HCT116 (cell line): ENCODE results near the gene SNX10. TPM values are rescaled to one million over a fixed set of nuclear protein-coding genes. Genes with fewer than 3 reads are reported as not detected.

Source experiments
- ATAC-seq: fragments of 200-7000 bp; cut with Tn5 transposase; 2 replicates; pipeline ENCODE4 v1.9.1; 2020; ENCODE audit warnings: mild to moderate bottlenecking, moderate library complexity
- BruUV-seq: library from RNA; stranded (reverse); fragments of 400-500 nt; replicated peaks from 2 replicates; lab custom pipeline; 2021; lab: Mats Ljungman, UMichigan
- CTCF ChIA-PET: fragments of 300-600 bp; sonication (Branson Sonifier 250); formaldehyde crosslinking; loops from one replicate; lab custom pipeline; 2021; ENCODE audit warnings: antibody characterized with exemption; lab: Charles Lee
- POLR2A ChIA-PET: fragments of 300-600, 350-600 bp; sonication (Branson Sonifier 250); formaldehyde crosslinking; loops from one replicate; lab custom pipeline; 2021; ENCODE audit warnings: antibody characterized with exemption; lab: Charles Lee
- RAD21 ChIA-PET, 2 experiments: fragments of 300-600 bp; sonication (Branson Sonifier 250); formaldehyde crosslinking; loops; one replicate each; lab custom pipeline; 2023; ENCODE audit warnings: low total read pairs in 2 of 2; ENCODE audit not compliant: uncharacterized antibody in 2 of 2, unreplicated experiment in 2 of 2, low non-redundant PET in 1 of 2; lab: Charles Lee
- DNase-seq: peaks from one replicate; pipeline ENCODE4 v3.0.0-alpha.2; 2010; ENCODE audit warnings: low read depth, low spot score
- H2AFZ ChIP-seq: fragments of 200-600 bp; shearing (Covaris generic), sonication (generic); 2 replicates; pipeline ENCODE4 v1.6.1; 2017; ENCODE audit warnings: low read depth, mixed run types, mixed read lengths, antibody characterized with exemption, low read length; ENCODE audit not compliant: poor library complexity, severe bottlenecking
- H3K27ac ChIP-seq: 2 replicates; pipeline ENCODE4 v1.5.1; 2012; ENCODE audit warnings: low read depth, low read length
- H3K27me3 ChIP-seq: fragments of 200-600 bp; sonication (generic); 2 replicates; pipeline ENCODE4 v1.6.1; 2016; ENCODE audit warnings: mixed run types, low read length, mixed read lengths; ENCODE audit not compliant: insufficient read depth
- H3K36me3 ChIP-seq, 2 experiments: fragments of 200-500 bp in 1 of 2; fragments of 200-600 bp in 1 of 2; sonication (Bioruptor generic) in 1 of 2; sonication (generic) in 1 of 2; 2 replicates each; pipeline versions ENCODE4 v1.5.1 to v1.6.1; 2014 to 2016; ENCODE audit warnings: low read length in 2 of 2, inconsistent platforms in 1 of 2, mixed read lengths in 1 of 2, mixed run types in 1 of 2; ENCODE audit not compliant: insufficient read depth in 2 of 2, control insufficient read depth in 1 of 2
- H3K4me1 ChIP-seq, 2 experiments: fragments of 200-600 bp in 1 of 2; sonication (generic) in 1 of 2; 2 replicates each; pipeline versions ENCODE4 v1.5.1 to v1.6.1; 2012 to 2017; ENCODE audit warnings: low read length in 2 of 2, inconsistent platforms in 1 of 2, mild to moderate bottlenecking in 1 of 2, mixed read lengths in 1 of 2, mixed run types in 1 of 2, moderate library complexity in 1 of 2; ENCODE audit not compliant: insufficient read depth in 2 of 2, control insufficient read depth in 1 of 2
- H3K4me2 ChIP-seq: fragments of 200-600 bp; sonication (generic); 2 replicates; pipeline ENCODE4 v1.6.1; 2017; ENCODE audit warnings: mixed run types, low read length, mixed read lengths
- H3K4me3 ChIP-seq, 2 experiments: fragments of 200-600 bp in 1 of 2; sonication (generic) in 1 of 2; replicated peaks in 1 of 2; 2 replicates each; pipeline ENCODE4 v1.5.1; 2011 to 2016; ENCODE audit warnings: low read length in 2 of 2, control low read depth in 1 of 2, low read depth in 1 of 2, mild to moderate bottlenecking in 1 of 2, mixed read lengths in 1 of 2, mixed run types in 1 of 2
- H3K79me2 ChIP-seq: fragments of 200-600 bp; sonication (generic); 2 replicates; pipeline ENCODE4 v1.6.1; 2017; ENCODE audit warnings: mild to moderate bottlenecking, mixed run types, low read length, moderate library complexity, mixed read lengths; ENCODE audit not compliant: insufficient read depth
- H3K9ac ChIP-seq: fragments of 200-600 bp; sonication (generic); 2 replicates; pipeline ENCODE4 v1.6.1; 2016; ENCODE audit warnings: low read length, mixed read lengths
- H3K9me2 ChIP-seq: fragments of 200-600 bp; sonication (generic), shearing (Covaris generic); 2 replicates; pipeline ENCODE4 v1.6.1; 2017; ENCODE audit warnings: mixed run types, mild to moderate bottlenecking, moderate library complexity; ENCODE audit not compliant: insufficient read depth
- H3K9me3 ChIP-seq, 2 experiments: fragments of 200-500 bp in 1 of 2; fragments of 200-600 bp in 1 of 2; sonication (Bioruptor generic) in 1 of 2; sonication (generic) in 1 of 2; 2 replicates each; pipeline ENCODE4 v1.6.1; 2014 to 2017; ENCODE audit warnings: low read length in 2 of 2, mixed read lengths in 2 of 2, inconsistent platforms in 1 of 2, low read depth in 1 of 2, mild to moderate bottlenecking in 1 of 2, mixed run types in 1 of 2, moderate library complexity in 1 of 2; ENCODE audit not compliant: control insufficient read depth in 1 of 2, insufficient read depth in 1 of 2
- H4K20me1 ChIP-seq: fragments of 200-600 bp; sonication (generic), shearing (Covaris generic); 2 replicates; pipeline ENCODE4 v1.6.1; 2017; ENCODE audit warnings: mixed run types, mild to moderate bottlenecking, moderate library complexity; ENCODE audit not compliant: insufficient read depth
- CBX3 ChIP-seq: IDR thresholded peaks from 2 replicates; pipeline ENCODE4 v1.6.1; 2012; ENCODE audit warnings: low read depth
- CEBPB ChIP-seq: IDR thresholded peaks from 2 replicates; pipeline ENCODE4 v1.6.1; 2012; ENCODE audit warnings: low read depth
- CTCF ChIP-seq, 3 experiments: fragments of 200-600 bp in 1 of 3; sonication (generic) in 1 of 3; IDR thresholded peaks in 2 of 3; conservative IDR thresholded peaks in 1 of 3; 2 replicates each; pipeline ENCODE4 v1.5.1; 2012 to 2017; ENCODE audit warnings: low read depth in 2 of 3, low read length in 2 of 3, antibody characterized with exemption in 1 of 3, borderline replicate concordance in 1 of 3, control low read depth in 1 of 3, mild to moderate bottlenecking in 1 of 3, mixed read lengths in 1 of 3, mixed run types in 1 of 3, moderate library complexity in 1 of 3; ENCODE audit not compliant: insufficient read depth in 1 of 3
- EGR1 ChIP-seq: IDR thresholded peaks from 2 replicates; pipeline ENCODE4 v1.6.1; 2012; ENCODE audit warnings: low read depth
- ELF1 ChIP-seq: IDR thresholded peaks from 2 replicates; pipeline ENCODE4 v1.6.1; 2012; ENCODE audit warnings: low read depth, borderline replicate concordance
- EZH2 ChIP-seq: fragments of 200-600 bp; sonication (generic); IDR thresholded peaks from 2 replicates; pipeline ENCODE4 v1.6.1; 2017; ENCODE audit warnings: antibody characterized with exemption, mixed run types
- EZH2phosphoT487 ChIP-seq: fragments of 200-600 bp; IDR thresholded peaks from 2 replicates; pipeline ENCODE4 v1.6.1; 2018; ENCODE audit warnings: antibody characterized with exemption, borderline replicate concordance
- FOSL1 ChIP-seq: IDR thresholded peaks from 2 replicates; pipeline ENCODE4 v1.6.1; 2012; ENCODE audit warnings: low read depth
- JUND ChIP-seq: IDR thresholded peaks from 2 replicates; pipeline ENCODE4 v1.6.1; 2012
- MAX ChIP-seq: IDR thresholded peaks from 2 replicates; pipeline ENCODE4 v1.6.1; 2012
- POLR2AphosphoS5 ChIP-seq: IDR thresholded peaks from 2 replicates; pipeline ENCODE4 v1.6.1; 2011; ENCODE audit warnings: mild to moderate bottlenecking, low read depth, low read length, moderate library complexity
- RAD21 ChIP-seq: IDR thresholded peaks from 2 replicates; pipeline ENCODE4 v1.6.1; 2012; ENCODE audit warnings: low read depth, mild to moderate bottlenecking
- REST ChIP-seq: IDR thresholded peaks from 2 replicates; pipeline ENCODE4 v1.6.1; 2012; ENCODE audit warnings: low read depth
- SP1 ChIP-seq: IDR thresholded peaks from 2 replicates; pipeline ENCODE4 v1.6.1; 2012; ENCODE audit warnings: low read depth
- TCF7L2 ChIP-seq: IDR thresholded peaks from 2 replicates; pipeline ENCODE4 v1.7.0; 2011; ENCODE audit warnings: borderline replicate concordance, inconsistent platforms; ENCODE audit not compliant: insufficient read depth, insufficient read length; ENCODE audit errors: extremely low read depth
- YY1 ChIP-seq: IDR thresholded peaks from 2 replicates; pipeline ENCODE4 v1.6.1; 2011; ENCODE audit warnings: low read length, low read depth, moderate library complexity, mild to moderate bottlenecking; ENCODE audit not compliant: insufficient replicate concordance; ENCODE audit errors: extremely low read depth
- ZBTB33 ChIP-seq: IDR thresholded peaks from 2 replicates; pipeline ENCODE4 v1.6.1; 2011; ENCODE audit warnings: mild to moderate bottlenecking, low read length, moderate library complexity; ENCODE audit not compliant: insufficient replicate concordance; ENCODE audit errors: extremely low read depth
- ZFX ChIP-seq: fragments of 450-650 bp; IDR thresholded peaks from 2 replicates; pipeline ENCODE4 v1.6.1; 2017
- intact Hi-C: fragments of 100-400 bp; cut with micrococcal nuclease; formaldehyde crosslinking; loops from 2 replicates; pipeline ENCODE4 v1.10.0; 2022
- total RNA-seq: library from RNA; stranded (reverse); gene quantifications from one replicate; pipeline ENCODE4 v1.2.1, GENCODE V29; 2021; ENCODE audit not compliant: unreplicated experiment

Gene SNX10
- total RNA-seq, 1 experiment from 2014 or later, result 26.9 TPM

GRCh38 chr7:26409661-26410547 is 118.2 kb downstream of the SNX10 start:
- Histone ChIP-seq H3K9ac (no peak overlapping the region), H3K4me3 (no peak overlapping the region), H3K27me3 (no peaks in the 10 kb centered on the region), H3K4me1 (no peaks in the 10 kb centered on the region), H3K79me2 (no peaks in the 10 kb centered on the region), H3K9me2 (no peaks in the 10 kb centered on the region), H3K4me2 (no peak overlapping the region), H3K27ac (no peak overlapping the region), H3K9me3 (no peaks in the 10 kb centered on the region), H3K36me3 (no peaks in the 10 kb centered on the region), H4K20me1 (no peaks in the 10 kb centered on the region), H2AFZ (no peak overlapping the region)
- TF ChIP-seq EGR1 (no peak), ELF1 (no peak), RAD21 (no peak), CBX3 (no peak), CEBPB (no peak), TCF7L2 (no peak), REST (no peak), EZH2 (no peak), MAX (no peak), ZBTB33 (no peak), YY1 (no peak), POLR2AphosphoS5 (no peak), EZH2phosphoT487 (no peak), SP1 (no peak), CTCF (IDR thresholded peaks at IDR 0.05 in 2 of 3, conservative IDR thresholded peaks at IDR 0.05 in 1 of 3; ENCODE audit: borderline replicate concordance in 1 of 3, insufficient read depth in 1 of 3, low read depth in 2 of 3, low read length in 2 of 3) (no peak), ZFX (no peak), JUND (no peak), FOSL1 (no peak)
- no TSS peak for BruUV-seq
- ATAC-seq (no peak), DNase-seq (no peak)
- intact Hi-C loops, result no loop called here
- CTCF ChIA-PET, result no interaction called here
- POLR2A ChIA-PET, result no interaction called here
- RAD21 ChIA-PET, result interaction anchor here in 1 of 2 experiments (1.2 kb wide), 1 partner anchor 695 kb away, joined by 3 read pairs; no protein-coding TSS in a partner anchor
